B cell (primary cell): Measurements from ENCODE around the gene IGF2BP1. TPM values are rescaled to one million over a fixed set of nuclear protein-coding genes. Genes with fewer than 3 reads are reported as not detected.
A peak's percentile ranks its signal among the peaks of the same experiment; 100 is the strongest.

ENCODE experiments used
- ATAC-seq: fragments of 200-7000 bp; cut with Tn5 transposase; one replicate; pipeline ENCODE4 v1.10.0; 2021; ENCODE audit warnings: low read depth, mild to moderate bottlenecking, moderate number of reproducible peaks, moderate library complexity
- CTCF ChIA-PET: fragments of 350-600 bp; sonication (Branson Sonifier 250); formaldehyde crosslinking; loops from one replicate; lab custom pipeline; 2021; ENCODE audit warnings: antibody characterized with exemption, inconsistent platforms; lab: Charles Lee
- POLR2A ChIA-PET: fragments of 350-600 bp; sonication (Branson Sonifier 250); formaldehyde crosslinking; loops from one replicate; lab custom pipeline; 2021; ENCODE audit warnings: antibody characterized with exemption; lab: Charles Lee
- DNase-seq: peaks from one replicate; pipeline ENCODE4 v3.0.0; 2013
- H2AFZ ChIP-seq: 2 replicates; pipeline ENCODE4 v1.6.1; 2012; ENCODE audit warnings: mild to moderate bottlenecking, low read depth, low read length; ENCODE audit not compliant: insufficient read depth, poor library complexity, severe bottlenecking
- H3K27ac ChIP-seq, 2 donors: 1 replicate in 1 of 2; 2 replicates in 1 of 2; pipeline ENCODE4 v1.5.1; 2012 to 2013; ENCODE audit warnings: low read length in 2 of 2, mild to moderate bottlenecking in 2 of 2, moderate library complexity in 1 of 2
- H3K27me3 ChIP-seq, 4 experiments: fragments of 200-600 bp in 1 of 4; sonication (generic) in 1 of 4; replicated peaks in 1 of 4; 1 replicate in 2 of 4; 2 replicates in 2 of 4; pipeline versions ENCODE4 v1.6.1 to v1.7.0; 2013 to 2016; ENCODE audit warnings: low read length in 3 of 4, mild to moderate bottlenecking in 2 of 4, mixed read lengths in 1 of 4, moderate library complexity in 1 of 4; ENCODE audit not compliant: insufficient read depth in 4 of 4, control insufficient read depth in 3 of 4; ENCODE audit errors: control extremely low read depth in 1 of 4
- H3K36me3 ChIP-seq, 2 experiments: replicated peaks in 1 of 2; 1 replicate in 1 of 2; 2 replicates in 1 of 2; pipeline versions ENCODE4 v1.6.1 to v1.7.1; 2013; ENCODE audit warnings: low read length in 1 of 2; ENCODE audit not compliant: insufficient read depth in 2 of 2, control insufficient read depth in 1 of 2; ENCODE audit errors: control extremely low read depth in 1 of 2, extremely low read depth in 1 of 2
- H3K4me1 ChIP-seq, 2 donors: fragments of 200-600 bp in 1 of 2; sonication (generic) in 1 of 2; 1 replicate in 1 of 2; 2 replicates in 1 of 2; pipeline versions ENCODE4 v1.5.1 to v1.6.1; 2013 to 2017; ENCODE audit warnings: low read length in 2 of 2; ENCODE audit not compliant: control insufficient read depth in 2 of 2, insufficient read depth in 2 of 2
- H3K4me2 ChIP-seq: replicated peaks from 2 replicates; pipeline ENCODE3; 2012; ENCODE audit warnings: mild to moderate bottlenecking, low read depth, low read length; ENCODE audit not compliant: poor library complexity, severe bottlenecking
- H3K4me3 ChIP-seq, 5 experiments: fragments of 200-600 bp in 1 of 5; sonication (generic) in 1 of 5; 1 replicate in 3 of 5; 2 replicates in 2 of 5; pipeline versions ENCODE4 v1.5.1 to v1.7.0; 2011 to 2016; ENCODE audit warnings: low read length in 4 of 5, mild to moderate bottlenecking in 4 of 5, low read depth in 2 of 5, control low read depth in 1 of 5, moderate library complexity in 1 of 5; ENCODE audit not compliant: insufficient read depth in 1 of 5; ENCODE audit errors: control extremely low read depth in 1 of 5, extremely low read depth in 1 of 5
- H3K79me2 ChIP-seq: fragments of 200-600 bp; sonication (generic); one replicate; pipeline ENCODE4 v1.6.0; 2016; ENCODE audit warnings: low read length; ENCODE audit not compliant: control insufficient read depth, insufficient read depth
- H3K9ac ChIP-seq: fragments of 200-600 bp; sonication (generic); 2 replicates; pipeline ENCODE4 v1.6.1; 2017; ENCODE audit warnings: mild to moderate bottlenecking, low read length, moderate library complexity
- H3K9me3 ChIP-seq, 3 donors: one replicate each; pipeline versions ENCODE4 v1.6.1 to v1.7.1; 2013; ENCODE audit warnings: low read length in 2 of 3; ENCODE audit not compliant: control insufficient read depth in 2 of 3, insufficient read depth in 1 of 3; ENCODE audit errors: control extremely low read depth in 1 of 3
- H4K20me1 ChIP-seq: 2 replicates; pipeline ENCODE4 v1.6.0; 2012; ENCODE audit warnings: mild to moderate bottlenecking, low read length; ENCODE audit not compliant: insufficient read depth, control insufficient read depth, poor library complexity, severe bottlenecking
- H3K27ac Mint-ChIP-seq: one replicate; pipeline ENCODE4 v1.8.0; 2021; ENCODE audit warnings: mixed read lengths
- H3K27me3 Mint-ChIP-seq: one replicate; pipeline ENCODE4 v1.8.0; 2021; ENCODE audit warnings: mixed read lengths
- H3K4me1 Mint-ChIP-seq: one replicate; pipeline ENCODE4 v1.8.0; 2021; ENCODE audit warnings: mixed read lengths
- H3K4me3 Mint-ChIP-seq: one replicate; pipeline ENCODE4 v1.8.0; 2021; ENCODE audit warnings: mixed read lengths
- H3K9me3 Mint-ChIP-seq: one replicate; pipeline ENCODE4 v1.8.0; 2022; ENCODE audit warnings: mixed read lengths; ENCODE audit not compliant: insufficient read depth
- EZH2 ChIP-seq: IDR thresholded peaks from 2 replicates; pipeline ENCODE4 v1.6.1; 2012; ENCODE audit warnings: borderline replicate concordance, low read depth, mild to moderate bottlenecking, moderate library complexity, low read length; ENCODE audit not compliant: insufficient read depth, poor library complexity, severe bottlenecking
- WGBS: methylation state at CpG from one replicate; pipeline ENCODE4 v1.1.5; 2013; ENCODE audit warnings: missing lambda C conversion rate; ENCODE audit not compliant: insufficient coverage; 5-methylcytosine and 5-hydroxymethylcytosine counted together
- intact Hi-C: fragments of 100-400 bp; cut with micrococcal nuclease; formaldehyde crosslinking; loops from one replicate; pipeline ENCODE4 v1.10.0; 2022
- polyA plus RNA-seq: library from polyadenylated mRNA; depleted of rRNA; stranded (reverse); fragments of >200 nt; gene quantifications from 2 replicates; pipeline ENCODE4 v1.2.3, GENCODE V29; 2012
- total RNA-seq, 2 donors: library from RNA; stranded (reverse); fragments of 120-200 nt in 1 of 2; gene quantifications; 1 replicate in 1 of 2; 2 replicates in 1 of 2; pipeline versions ENCODE4 v1.2.3 to v1.2.4, GENCODE V29; 2013 to 2022
- TF ChIP-seq, protein P1 (sequence below): fragments of 200-600 bp; IDR thresholded peaks from one replicate; pipeline ENCODE4 v1.8.0; 2022; ENCODE audit warnings: antibody characterized with exemption, mild to moderate bottlenecking

Gene IGF2BP1
- total and polyA plus RNA-seq, 2 donors (not counting 1 experiment from before 2014, with no cell fraction given): not detected

DNA sequence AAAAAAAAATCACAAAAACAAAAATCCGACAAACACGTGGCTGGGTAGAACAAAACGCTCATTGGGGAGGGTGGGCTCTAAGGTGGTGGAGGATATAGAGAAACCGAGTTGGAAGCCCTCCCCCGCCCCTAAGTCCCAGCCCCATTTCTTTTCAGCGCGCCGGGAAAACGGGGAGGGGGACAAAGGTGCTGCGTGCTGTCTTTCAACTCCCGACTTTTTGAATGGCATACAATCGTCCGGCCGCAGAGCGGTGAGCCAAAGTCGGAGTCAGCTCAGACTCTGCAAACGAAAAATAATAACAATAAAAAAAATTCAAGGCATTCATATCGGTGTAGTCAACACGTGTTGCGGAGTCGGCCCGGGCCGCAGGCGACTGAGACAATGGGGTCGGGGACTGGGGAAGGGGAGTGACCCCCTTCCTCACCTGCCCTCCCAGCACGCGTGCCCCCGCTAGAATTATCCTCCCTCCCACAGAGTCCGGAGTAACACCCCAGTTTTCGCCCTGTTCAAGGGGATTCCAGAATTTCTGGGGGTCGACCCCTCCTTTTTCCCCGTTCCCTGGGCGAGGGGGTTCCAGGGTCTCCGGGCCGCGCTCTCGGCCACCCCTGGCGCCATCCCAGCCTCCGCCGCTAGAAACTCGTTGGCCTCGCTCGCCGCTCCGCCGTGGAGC, 1.7 kb upstream of the IGF2BP1 start:
- H3K27me3 Mint-ChIP-seq: peaks cover 84% of the 10 kb centered on the region
- H3K4me1 ChIP-seq: peaks cover 38 to 40% of the 10 kb centered on the region in 2 donors
- no peaks in the 10 kb centered on the region for H3K79me2 ChIP-seq
- ChIA-PET CTCF (interaction anchor here (0.8 kb wide), 1 partner anchor 17 kb away, joined by 3 read pairs; no protein-coding TSS in a partner anchor), POLR2A (interaction anchor here (1.2 kb wide), 1 partner anchor 8 kb away, joined by 7 read pairs; no protein-coding TSS in a partner anchor)
- H3K27ac ChIP-seq: no peak overlapping the region
- H3K9me3 ChIP-seq: peaks cover 1 to 35% (median 2%) of the 10 kb centered on the region in 3 donors
- no peaks in the 10 kb centered on the region for H4K20me1 ChIP-seq
- ATAC-seq: no peak
- H3K9ac ChIP-seq: peak overlapping the region; percentile 65
- peaks cover 2 to 72% (median 63%) of the 10 kb centered on the region in 4 experiments for H3K27me3 ChIP-seq
- peak overlapping the region; percentile 46 for H3K27ac Mint-ChIP-seq
- peaks cover 33% of the 10 kb centered on the region for H3K4me1 Mint-ChIP-seq
- DNase-seq: peak; percentile 67
- TF ChIP-seq EZH2: peak; percentile 90
- TF ChIP-seq, protein P1, sequence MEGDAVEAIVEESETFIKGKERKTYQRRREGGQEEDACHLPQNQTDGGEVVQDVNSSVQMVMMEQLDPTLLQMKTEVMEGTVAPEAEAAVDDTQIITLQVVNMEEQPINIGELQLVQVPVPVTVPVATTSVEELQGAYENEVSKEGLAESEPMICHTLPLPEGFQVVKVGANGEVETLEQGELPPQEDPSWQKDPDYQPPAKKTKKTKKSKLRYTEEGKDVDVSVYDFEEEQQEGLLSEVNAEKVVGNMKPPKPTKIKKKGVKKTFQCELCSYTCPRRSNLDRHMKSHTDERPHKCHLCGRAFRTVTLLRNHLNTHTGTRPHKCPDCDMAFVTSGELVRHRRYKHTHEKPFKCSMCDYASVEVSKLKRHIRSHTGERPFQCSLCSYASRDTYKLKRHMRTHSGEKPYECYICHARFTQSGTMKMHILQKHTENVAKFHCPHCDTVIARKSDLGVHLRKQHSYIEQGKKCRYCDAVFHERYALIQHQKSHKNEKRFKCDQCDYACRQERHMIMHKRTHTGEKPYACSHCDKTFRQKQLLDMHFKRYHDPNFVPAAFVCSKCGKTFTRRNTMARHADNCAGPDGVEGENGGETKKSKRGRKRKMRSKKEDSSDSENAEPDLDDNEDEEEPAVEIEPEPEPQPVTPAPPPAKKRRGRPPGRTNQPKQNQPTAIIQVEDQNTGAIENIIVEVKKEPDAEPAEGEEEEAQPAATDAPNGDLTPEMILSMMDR: no peak
- WGBS: 7% methylated on average over 34 of the region's 46 CpGs
- H3K36me3 ChIP-seq: no peaks in the 10 kb centered on the region
- peak overlapping the region; percentile 62 for H3K4me3 Mint-ChIP-seq
- no peaks in the 10 kb centered on the region for H3K9me3 Mint-ChIP-seq
- peak overlapping the region in 3 of 5 experiments; percentile 33 to 62 (median 50) for H3K4me3 ChIP-seq
- peak overlapping the region; percentile 84 for H3K4me2 ChIP-seq
- intact Hi-C loops: loop anchor here (10.0 kb wide), 1 partner anchor 271 kb away; the partner anchor contains the start of genes HOXB13, PRAC1 and PRAC2
- peak overlapping the region; percentile 48 for H2AFZ ChIP-seq
